Epithelial cell of prostate (primary cell): ENCODE data around the gene MPV17.
"Not testable (repeated sequence)": the region's sequence is repeated elsewhere in the genome, so short reads cannot be mapped to it uniquely, and the experiment has no call there.

Experiments
- DNase-seq: peaks from one replicate; pipeline ENCODE4 v3.0.0-alpha.2; 2011; ENCODE audit warnings: low read depth, low spot score
- H3K27ac ChIP-seq: fragments of 450-650 bp; 2 replicates; pipeline ENCODE4 v1.5.1; 2017; ENCODE audit warnings: mild to moderate bottlenecking

Gene MPV17

GRCh38 chr2:27271631-27272340 is 51.1 kb downstream of the MPV17 start:
- no peak for DNase-seq
- H3K27ac ChIP-seq = no peak overlapping the region

- no peak overlapping the region for H3K27ac ChIP-seq
- no peak for DNase-seq
Measured at GRCh38 chr2:27270670-27271069, 52.2 kb downstream of the MPV17 start.

GRCh38 chr2:27270131-27270530 is 52.8 kb downstream of the MPV17 start:
- no peak overlapping the region for H3K27ac ChIP-seq
- DNase-seq = no peak

GRCh38 chr2:27268296-27268695 is 54.6 kb downstream of the MPV17 start:
- H3K27ac ChIP-seq, DNase-seq: not testable (repeated sequence)

GRCh38 chr2:27265536-27265870 is 57.4 kb downstream of the MPV17 start:
- no peak for DNase-seq
- H3K27ac ChIP-seq = no peak overlapping the region

- DNase-seq = no peak
- no peak overlapping the region for H3K27ac ChIP-seq
Measured at GRCh38 chr2:27264753-27265535, 58.0 kb downstream of the MPV17 start.

GRCh38 chr2:27264253-27264752 is 58.6 kb downstream of the MPV17 start:
- no peak for DNase-seq
- H3K27ac ChIP-seq = no peak overlapping the region

- no peak overlapping the region for H3K27ac ChIP-seq
- no peak for DNase-seq
Measured at GRCh38 chr2:27263287-27264252, 59.3 kb downstream of the MPV17 start.

- H3K27ac ChIP-seq = no peak within 1 kb of the TSS
- DNase-seq = no peak
Measured at GRCh38 chr2:27262379-27263286, 60.3 kb downstream of the MPV17 start, which contains the start of gene SLC30A3. Gene SLC30A3 (minus strand): TSS chr2:27263047. CDS start chr2:27262906, 141 bp downstream.

- no peak overlapping the region for H3K27ac ChIP-seq
- no peak for DNase-seq
Measured at GRCh38 chr2:27261926-27262298, 61.0 kb downstream of the MPV17 start.

- no peak for DNase-seq
- no peak overlapping the region for H3K27ac ChIP-seq
Measured at GRCh38 chr2:27261241-27261925, 61.5 kb downstream of the MPV17 start.
